ENCODE measurements around the gene MACROD2. TPM values are rescaled to one million over a fixed set of nuclear protein-coding genes. Genes with fewer than 3 reads are reported as not detected.
A peak's percentile ranks its signal among the peaks of the same experiment; 100 is the strongest.

Gene MACROD2
- total RNA-seq = 10 to 100 TPM in 1 of 2 donors, under 1 TPM in 1; 0.94 to 10.4 TPM

DNA sequence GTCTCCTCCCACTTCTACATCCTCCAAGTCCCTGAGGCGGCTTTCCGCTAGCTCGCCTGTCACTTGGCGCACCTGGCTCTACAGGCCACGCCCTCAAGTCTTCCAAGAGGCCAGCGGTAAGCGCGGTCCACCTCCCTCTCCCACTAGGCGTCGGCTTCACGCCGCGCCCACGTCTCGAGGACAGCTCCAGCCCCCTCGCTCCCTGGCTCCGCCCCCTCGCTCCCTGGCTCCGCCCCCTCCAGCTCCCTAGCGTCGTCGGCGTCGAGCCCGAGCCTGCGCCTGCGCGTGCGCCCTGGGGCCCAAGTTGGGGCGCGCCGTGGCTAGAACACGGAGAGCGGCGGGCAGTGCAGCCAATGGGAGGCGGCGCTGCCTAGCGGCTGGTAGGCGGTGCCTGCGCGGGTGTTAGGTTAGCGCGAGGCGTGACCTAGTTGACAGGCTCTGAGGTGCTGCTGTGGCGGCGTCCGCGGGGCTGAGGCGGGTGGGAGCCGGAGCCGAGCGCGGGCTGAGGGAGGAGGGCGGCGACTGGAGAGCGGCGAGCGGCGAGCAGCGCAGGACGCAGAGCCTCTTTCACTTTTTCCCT, at the start of gene MACROD2:
MACROD2 (plus strand) TSS at position 431 of the 580 bp plus-strand sequence.
- TF ChIP-seq, protein P1, sequence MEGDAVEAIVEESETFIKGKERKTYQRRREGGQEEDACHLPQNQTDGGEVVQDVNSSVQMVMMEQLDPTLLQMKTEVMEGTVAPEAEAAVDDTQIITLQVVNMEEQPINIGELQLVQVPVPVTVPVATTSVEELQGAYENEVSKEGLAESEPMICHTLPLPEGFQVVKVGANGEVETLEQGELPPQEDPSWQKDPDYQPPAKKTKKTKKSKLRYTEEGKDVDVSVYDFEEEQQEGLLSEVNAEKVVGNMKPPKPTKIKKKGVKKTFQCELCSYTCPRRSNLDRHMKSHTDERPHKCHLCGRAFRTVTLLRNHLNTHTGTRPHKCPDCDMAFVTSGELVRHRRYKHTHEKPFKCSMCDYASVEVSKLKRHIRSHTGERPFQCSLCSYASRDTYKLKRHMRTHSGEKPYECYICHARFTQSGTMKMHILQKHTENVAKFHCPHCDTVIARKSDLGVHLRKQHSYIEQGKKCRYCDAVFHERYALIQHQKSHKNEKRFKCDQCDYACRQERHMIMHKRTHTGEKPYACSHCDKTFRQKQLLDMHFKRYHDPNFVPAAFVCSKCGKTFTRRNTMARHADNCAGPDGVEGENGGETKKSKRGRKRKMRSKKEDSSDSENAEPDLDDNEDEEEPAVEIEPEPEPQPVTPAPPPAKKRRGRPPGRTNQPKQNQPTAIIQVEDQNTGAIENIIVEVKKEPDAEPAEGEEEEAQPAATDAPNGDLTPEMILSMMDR (IDR thresholded peaks at IDR 0.05) = no peak
- DNase-seq (ENCODE audit: low spot score) = peak; percentile 84
- peak within 1 kb of the TSS; percentile 68 to 79 for H3K27ac ChIP-seq

DNA sequence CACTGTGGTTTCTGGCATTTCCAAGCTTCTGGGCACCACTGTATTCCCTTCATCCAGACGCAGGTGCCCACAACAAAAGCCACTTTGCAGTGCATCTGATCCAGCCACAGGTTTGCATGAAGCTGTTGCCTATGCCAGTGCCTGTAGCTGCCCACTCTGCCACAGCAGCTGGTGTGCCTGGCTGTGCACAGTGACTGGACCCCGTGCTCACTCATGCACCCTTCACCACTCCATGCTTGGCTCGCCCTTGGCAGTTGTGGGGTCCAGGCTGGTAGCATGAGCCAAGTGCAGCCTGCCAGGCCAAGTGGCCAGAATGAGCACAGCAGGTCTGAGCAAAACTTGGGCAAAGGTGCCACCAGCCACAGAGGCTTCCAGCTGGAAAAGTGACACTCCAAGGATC, 47.6 kb upstream of the MACROD2 start:
- no peak for DNase-seq (ENCODE audit: low spot score)
- H3K27me3 ChIP-seq = no peaks in the 10 kb centered on the region

More for the DNA sequence above, at the start of gene MACROD2:
- Histone ChIP-seq H3K9me3 (peaks cover 0 to 11% of the 10 kb centered on the region in 2 donors), H3K4me3 (peak within 1 kb of the TSS; percentile 63 to 69), H3K36me3 (no peaks in the 10 kb centered on the region), H3K27me3 (no peaks in the 10 kb centered on the region), H3K4me1 (no peaks in the 10 kb centered on the region)

GRCh38 chr20:13953227-13953626, 42.1 kb upstream of the MACROD2 start:
- TF ChIP-seq, protein P1 (IDR thresholded peaks at IDR 0.05) = no peak

More for the DNA sequence above, 47.6 kb upstream of the MACROD2 start:
- no peaks in the 10 kb centered on the region for H3K9me3 ChIP-seq
- H3K4me1 ChIP-seq = no peaks in the 10 kb centered on the region
- H3K4me3 ChIP-seq = no peak overlapping the region
- TF ChIP-seq, protein P1 (IDR thresholded peaks at IDR 0.05) = no peak
- no peaks in the 10 kb centered on the region for H3K36me3 ChIP-seq
- H3K27ac ChIP-seq = no peak overlapping the region

DNA sequence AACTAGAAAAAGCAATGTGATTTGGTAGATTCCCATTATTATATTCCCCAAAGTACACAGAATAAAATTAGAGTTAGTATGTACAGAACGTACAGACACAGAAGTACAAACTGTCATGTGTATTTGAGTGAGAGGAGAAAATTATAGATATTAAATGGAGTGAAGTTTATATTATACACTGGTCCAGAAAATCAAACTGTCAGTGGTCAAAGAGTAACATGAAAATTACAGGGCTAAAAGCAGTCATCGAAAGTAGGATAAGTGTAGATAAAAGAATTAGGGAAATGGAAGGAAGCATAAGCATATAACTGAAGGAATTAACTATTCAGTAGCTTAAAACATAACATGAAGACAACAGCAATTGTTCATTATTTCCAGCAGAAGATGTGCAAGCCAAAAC, 35.2 kb upstream of the MACROD2 start:
- H3K36me3 ChIP-seq = no peaks in the 10 kb centered on the region
- H3K4me3 ChIP-seq = no peak overlapping the region
- TF ChIP-seq, protein P1 (IDR thresholded peaks at IDR 0.05) = no peak
- H3K9me3 ChIP-seq = no peaks in the 10 kb centered on the region
- H3K27ac ChIP-seq = no peak overlapping the region
- H3K4me1 ChIP-seq = no peaks in the 10 kb centered on the region
- DNase-seq (ENCODE audit: low spot score) = no peak
- H3K27me3 ChIP-seq = no peaks in the 10 kb centered on the region

More at GRCh38 chr20:13953227-13953626, 42.1 kb upstream of the MACROD2 start:
- no peak for DNase-seq (ENCODE audit: low spot score)
- Histone ChIP-seq H3K9me3 (no peaks in the 10 kb centered on the region), H3K4me1 (no peaks in the 10 kb centered on the region), H3K4me3 (no peak overlapping the region), H3K36me3 (no peaks in the 10 kb centered on the region), H3K27ac (no peak overlapping the region), H3K27me3 (no peaks in the 10 kb centered on the region)

GRCh38 chr20:13960525-13960924, 34.8 kb upstream of the MACROD2 start:
- H3K27me3 ChIP-seq = no peaks in the 10 kb centered on the region
- H3K4me3 ChIP-seq = no peak overlapping the region
- no peaks in the 10 kb centered on the region for H3K36me3 ChIP-seq
- DNase-seq (ENCODE audit: low spot score) = no peak
- H3K4me1 ChIP-seq = no peaks in the 10 kb centered on the region
- H3K27ac ChIP-seq = no peak overlapping the region
- no peaks in the 10 kb centered on the region for H3K9me3 ChIP-seq
- TF ChIP-seq, protein P1 (IDR thresholded peaks at IDR 0.05) = no peak

GRCh38 chr20:13984211-13984610, 11.1 kb upstream of the MACROD2 start:
- Histone ChIP-seq H3K4me1 (no peaks in the 10 kb centered on the region), H3K27me3 (no peaks in the 10 kb centered on the region), H3K4me3 (no peak overlapping the region), H3K9me3 (no peaks in the 10 kb centered on the region), H3K36me3 (no peaks in the 10 kb centered on the region), H3K27ac (no peak overlapping the region)
- DNase-seq (ENCODE audit: low spot score) = no peak
- TF ChIP-seq, protein P1 (IDR thresholded peaks at IDR 0.05) = no peak

All from right atrium auricular region (tissue), 2 donors.